ENCODE results near the gene GRIP2. TPM values are rescaled to one million over a fixed set of nuclear protein-coding genes. Genes with fewer than 3 reads are reported as not detected.

GRIP2 gene
- total RNA-seq, 1 donor from 2014 or later: not detected

DNA sequence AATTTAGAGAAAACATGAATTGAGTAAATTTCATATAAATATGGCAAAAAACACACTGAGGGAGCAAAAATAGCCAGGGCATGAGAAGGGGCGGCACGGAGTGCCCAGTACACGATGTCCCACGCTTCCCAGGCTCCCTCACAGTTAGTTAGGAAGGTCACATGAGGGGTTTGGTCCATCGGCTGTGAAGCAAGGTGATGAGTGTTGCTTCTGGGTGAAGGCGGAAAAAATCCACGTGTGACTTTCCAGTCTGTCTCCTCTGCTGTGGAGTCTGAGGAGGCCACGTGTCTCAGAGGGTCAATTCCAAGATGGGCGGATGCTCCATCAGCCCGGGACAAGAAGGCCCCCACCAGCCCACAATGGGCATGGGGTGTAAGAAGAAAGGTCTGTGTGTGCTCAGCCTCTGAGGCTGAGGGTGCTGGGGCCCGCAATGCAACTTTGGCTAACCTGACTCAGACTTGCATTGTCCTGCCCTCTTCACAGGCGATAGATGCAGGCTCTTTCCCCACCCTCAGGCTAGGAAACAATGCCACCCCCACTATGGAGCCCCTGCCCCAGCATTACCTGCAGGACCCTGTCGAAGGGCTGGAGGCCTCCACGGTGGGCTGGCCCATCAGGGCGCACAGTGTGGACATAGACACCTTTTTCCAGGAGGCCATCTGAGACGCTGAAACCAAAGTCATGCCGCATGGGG, 45.7 kb downstream of the GRIP2 start:
- no peak overlapping the region for H3K4me3 ChIP-seq (ENCODE audit: low read depth, low read length)
- no peaks in the 10 kb centered on the region for H3K36me3 ChIP-seq (ENCODE audit: control insufficient read depth, insufficient read depth, low read length)
- TF ChIP-seq, protein P1, sequence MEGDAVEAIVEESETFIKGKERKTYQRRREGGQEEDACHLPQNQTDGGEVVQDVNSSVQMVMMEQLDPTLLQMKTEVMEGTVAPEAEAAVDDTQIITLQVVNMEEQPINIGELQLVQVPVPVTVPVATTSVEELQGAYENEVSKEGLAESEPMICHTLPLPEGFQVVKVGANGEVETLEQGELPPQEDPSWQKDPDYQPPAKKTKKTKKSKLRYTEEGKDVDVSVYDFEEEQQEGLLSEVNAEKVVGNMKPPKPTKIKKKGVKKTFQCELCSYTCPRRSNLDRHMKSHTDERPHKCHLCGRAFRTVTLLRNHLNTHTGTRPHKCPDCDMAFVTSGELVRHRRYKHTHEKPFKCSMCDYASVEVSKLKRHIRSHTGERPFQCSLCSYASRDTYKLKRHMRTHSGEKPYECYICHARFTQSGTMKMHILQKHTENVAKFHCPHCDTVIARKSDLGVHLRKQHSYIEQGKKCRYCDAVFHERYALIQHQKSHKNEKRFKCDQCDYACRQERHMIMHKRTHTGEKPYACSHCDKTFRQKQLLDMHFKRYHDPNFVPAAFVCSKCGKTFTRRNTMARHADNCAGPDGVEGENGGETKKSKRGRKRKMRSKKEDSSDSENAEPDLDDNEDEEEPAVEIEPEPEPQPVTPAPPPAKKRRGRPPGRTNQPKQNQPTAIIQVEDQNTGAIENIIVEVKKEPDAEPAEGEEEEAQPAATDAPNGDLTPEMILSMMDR (IDR thresholded peaks at IDR 0.05; ENCODE audit: insufficient read depth, low read length, poor library complexity, severe bottlenecking): no peak
- DNase-seq (ENCODE audit: low read depth): no peak
- peaks cover 6% of the 10 kb centered on the region for H3K27me3 ChIP-seq (ENCODE audit: control insufficient read depth, insufficient read depth, low read length)

DNA sequence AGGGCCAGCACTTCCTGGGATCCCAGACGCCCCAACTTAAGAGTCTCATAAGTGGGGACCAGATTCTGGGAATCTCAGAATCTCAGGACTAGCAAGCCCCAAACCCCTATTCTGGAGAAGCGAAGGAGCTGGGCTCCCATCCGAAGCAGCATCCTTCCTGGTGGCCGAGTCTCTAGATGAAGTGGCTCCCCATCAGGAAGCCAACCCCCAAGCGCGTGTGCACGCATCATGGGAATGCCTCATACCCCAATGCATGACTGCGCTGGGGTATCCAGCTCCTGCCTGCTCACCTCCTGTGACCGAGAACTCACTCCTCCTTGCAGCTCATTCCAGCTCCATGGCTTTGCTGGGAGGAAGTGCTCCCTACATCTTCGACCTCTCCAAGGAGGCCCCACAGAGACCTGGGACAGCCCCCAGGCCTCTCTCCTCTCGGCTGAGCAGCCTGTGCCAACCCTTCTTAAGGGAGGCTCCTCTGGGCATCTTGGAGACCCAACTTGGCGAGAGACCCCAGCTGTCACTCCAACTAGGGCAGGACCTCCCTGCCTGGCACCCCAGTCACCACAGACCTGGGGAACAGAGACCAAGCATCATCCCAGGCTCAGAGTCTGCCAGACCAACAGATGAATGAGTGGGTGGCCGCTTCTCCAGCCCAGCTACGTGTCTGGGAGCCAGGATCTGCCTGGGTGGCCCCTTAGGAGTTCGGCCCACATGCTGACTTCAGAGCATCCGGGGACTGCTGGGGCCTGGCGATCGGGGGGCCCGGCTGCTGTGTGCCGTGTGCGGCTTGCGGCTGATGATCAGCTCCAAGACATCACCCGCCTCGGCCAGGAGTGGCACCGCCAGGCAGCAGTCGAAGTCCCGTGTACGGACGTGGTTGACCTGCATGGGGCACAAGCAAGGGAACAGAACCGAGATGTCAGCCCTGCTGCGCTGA, 46.9 kb downstream of the GRIP2 start:
- Histone ChIP-seq H3K4me3 (ENCODE audit: low read depth, low read length) (no peak overlapping the region), H3K36me3 (ENCODE audit: control insufficient read depth, insufficient read depth, low read length) (no peaks in the 10 kb centered on the region), H3K27me3 (ENCODE audit: control insufficient read depth, insufficient read depth, low read length) (peaks cover 5% of the 10 kb centered on the region)
- TF ChIP-seq, protein P1 (IDR thresholded peaks at IDR 0.05; ENCODE audit: insufficient read depth, low read length, poor library complexity, severe bottlenecking): no peak
- DNase-seq (ENCODE audit: low read depth): no peak

DNA sequence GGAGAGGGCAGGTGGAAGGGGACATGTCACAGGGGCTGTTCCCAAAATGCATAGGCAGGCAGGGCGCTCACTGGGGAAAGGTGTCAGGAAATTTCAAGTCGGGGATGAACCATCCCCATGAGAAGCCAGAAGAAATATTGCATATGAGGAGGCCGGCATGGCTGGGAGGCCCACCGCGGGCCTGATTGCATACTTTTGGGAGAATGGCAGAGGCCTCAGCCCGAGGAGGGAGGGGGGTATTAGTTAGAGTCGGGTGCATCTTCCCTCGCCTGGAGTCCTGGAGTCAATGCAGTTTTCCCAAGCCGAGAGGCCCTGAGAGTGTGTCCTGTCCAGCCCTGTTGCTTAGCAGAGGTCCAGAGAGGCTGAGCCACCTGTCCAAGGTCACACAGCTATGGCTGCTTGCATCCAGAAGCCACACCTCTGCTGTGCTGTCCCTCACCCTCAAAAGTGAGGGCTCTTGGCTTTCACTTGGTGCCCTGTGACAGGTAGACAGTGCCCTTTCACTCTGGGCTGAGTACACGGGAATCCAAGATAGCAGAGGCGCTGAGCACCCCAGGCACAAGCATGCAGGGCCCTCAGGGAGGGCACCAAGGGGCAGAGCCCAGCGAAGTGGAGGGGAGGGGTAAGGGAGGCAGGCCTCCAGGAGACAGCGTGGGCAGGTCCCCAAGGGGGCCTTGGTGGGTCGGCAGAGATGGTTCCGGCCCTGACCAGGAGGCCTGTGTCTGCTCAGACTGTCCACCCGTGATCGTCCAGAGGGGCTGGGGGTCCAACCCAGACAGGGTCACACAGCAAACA, 48.5 kb downstream of the GRIP2 start:
- Histone ChIP-seq H3K4me3 (ENCODE audit: low read depth, low read length) (no peak overlapping the region), H3K36me3 (ENCODE audit: control insufficient read depth, insufficient read depth, low read length) (peaks cover 2% of the 10 kb centered on the region), H3K27me3 (ENCODE audit: control insufficient read depth, insufficient read depth, low read length) (no peaks in the 10 kb centered on the region)
- TF ChIP-seq, protein P1 (IDR thresholded peaks at IDR 0.05; ENCODE audit: insufficient read depth, low read length, poor library complexity, severe bottlenecking): no peak
- no peak for DNase-seq (ENCODE audit: low read depth)

DNA sequence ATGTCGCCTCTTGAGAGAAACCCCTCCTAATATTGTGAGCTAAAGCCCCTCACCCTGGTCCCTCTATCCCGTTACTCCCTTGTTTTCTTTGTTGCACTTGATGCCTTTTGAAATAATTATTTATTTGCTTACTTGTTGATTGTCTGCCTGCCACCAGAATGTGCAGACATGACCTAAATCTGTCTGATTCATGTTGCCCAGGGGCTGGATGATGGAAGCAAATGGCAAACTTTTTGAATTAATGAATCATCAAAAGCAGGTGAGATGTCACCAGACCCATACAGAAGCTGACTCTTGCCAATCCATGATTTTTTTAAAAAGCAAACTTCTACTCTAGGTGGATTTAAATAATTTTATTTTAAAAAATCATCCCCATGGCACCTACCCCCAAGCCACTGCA, 49.3 kb downstream of the GRIP2 start:
- Histone ChIP-seq H3K4me3 (ENCODE audit: low read depth, low read length) (no peak overlapping the region), H3K36me3 (ENCODE audit: control insufficient read depth, insufficient read depth, low read length) (peaks cover 2% of the 10 kb centered on the region), H3K27me3 (ENCODE audit: control insufficient read depth, insufficient read depth, low read length) (no peaks in the 10 kb centered on the region)
- DNase-seq (ENCODE audit: low read depth): no peak
- TF ChIP-seq, protein P1 (IDR thresholded peaks at IDR 0.05; ENCODE audit: insufficient read depth, low read length, poor library complexity, severe bottlenecking): no peak

DNA sequence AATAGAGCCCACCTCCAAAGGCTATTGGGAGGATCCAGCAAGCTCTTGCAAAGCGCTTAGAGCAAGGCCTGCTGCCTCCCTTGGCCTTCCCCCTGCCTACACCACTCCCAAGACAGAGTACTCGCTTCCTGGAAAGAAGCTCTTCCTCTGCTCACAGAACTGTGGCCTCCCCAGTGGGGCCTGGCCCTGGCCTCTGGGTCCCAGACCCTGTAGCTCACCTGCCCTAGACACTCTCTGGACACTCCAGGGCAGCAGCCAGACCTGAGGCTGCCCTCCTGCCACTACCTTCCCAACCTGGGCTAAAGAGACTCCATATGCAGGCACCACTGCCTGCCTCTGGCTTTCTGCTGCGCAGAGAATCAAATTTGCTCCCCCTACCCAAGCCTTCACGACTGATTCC, 49.9 kb downstream of the GRIP2 start:
- H3K4me3 ChIP-seq (ENCODE audit: low read depth, low read length): no peak overlapping the region
- H3K36me3 ChIP-seq (ENCODE audit: control insufficient read depth, insufficient read depth, low read length): peaks cover 4% of the 10 kb centered on the region
- no peaks in the 10 kb centered on the region for H3K27me3 ChIP-seq (ENCODE audit: control insufficient read depth, insufficient read depth, low read length)
- TF ChIP-seq, protein P1 (IDR thresholded peaks at IDR 0.05; ENCODE audit: insufficient read depth, low read length, poor library complexity, severe bottlenecking): no peak
- no peak for DNase-seq (ENCODE audit: low read depth)

Measured in kidney epithelial cell (primary cell).